ENCODE data around the gene SLC6A11.

Gene SLC6A11

DNA sequence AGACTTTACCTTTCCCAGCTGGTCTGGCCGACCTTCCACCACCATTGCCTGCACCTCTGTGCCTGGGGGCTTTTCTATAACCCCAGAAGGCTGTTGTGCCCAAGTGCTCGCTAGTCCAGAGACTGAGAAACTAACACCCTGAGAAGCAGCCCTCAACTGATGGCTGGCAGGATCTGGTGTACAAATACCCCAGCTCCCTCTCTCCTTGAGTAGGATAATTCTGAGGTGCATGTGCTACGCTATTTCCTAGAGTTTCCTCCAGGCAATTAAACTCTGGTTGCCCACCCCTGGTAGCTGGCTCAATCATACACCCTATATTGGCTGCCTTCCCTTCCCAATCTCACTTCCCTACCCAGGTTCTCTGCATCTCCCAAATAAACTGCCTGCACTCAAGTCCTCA lies 165.0 kb downstream of the SLC6A11 start:
- DNase-seq (ENCODE audit: low spot score) = no peak

- DNase-seq (ENCODE audit: low spot score) = peak; percentile 47
These were observed 165.9 kb downstream of the SLC6A11 start for GRCh38 chr3:10981961-10982360.

- DNase-seq (ENCODE audit: low spot score) = no peak
These were observed 166.8 kb downstream of the SLC6A11 start for GRCh38 chr3:10982782-10983181.

DNA sequence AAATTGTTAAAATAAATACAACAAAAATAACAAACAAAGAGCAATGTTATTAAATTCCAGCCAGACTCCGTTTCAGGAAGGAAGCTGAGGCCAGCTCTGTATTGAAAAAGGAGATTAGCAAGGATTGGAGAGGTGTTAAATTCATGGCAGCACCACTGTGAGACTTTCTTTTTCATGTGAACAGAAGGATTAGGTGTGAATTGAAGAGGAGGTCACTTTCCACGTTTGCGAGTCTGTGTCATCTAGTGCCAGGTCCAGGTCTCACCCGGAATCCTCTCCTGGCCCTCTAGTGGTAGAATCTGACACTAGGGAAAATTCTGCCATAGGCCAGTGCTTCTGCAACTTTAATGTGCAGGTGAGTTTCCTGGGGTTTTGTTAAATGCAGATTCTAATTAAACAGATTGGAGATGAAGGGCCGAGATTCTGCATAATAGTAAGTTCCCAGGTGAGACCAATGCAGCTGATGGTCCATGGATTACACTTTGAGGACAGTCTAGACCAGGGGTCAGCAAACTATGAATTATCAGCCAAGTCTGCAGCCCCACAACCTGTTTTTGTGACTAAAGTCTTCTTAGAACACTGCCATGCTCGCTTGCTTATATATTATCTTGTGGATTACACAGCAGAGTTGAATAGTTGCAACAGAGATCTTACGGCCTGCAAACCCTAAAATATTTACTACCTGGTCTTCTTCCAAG lies 167.3 kb downstream of the SLC6A11 start:
- peak; percentile 72 for DNase-seq (ENCODE audit: low spot score)

- DNase-seq (ENCODE audit: low spot score) = no peak
These were observed 168.4 kb downstream of the SLC6A11 start for GRCh38 chr3:10984371-10984896.

DNA sequence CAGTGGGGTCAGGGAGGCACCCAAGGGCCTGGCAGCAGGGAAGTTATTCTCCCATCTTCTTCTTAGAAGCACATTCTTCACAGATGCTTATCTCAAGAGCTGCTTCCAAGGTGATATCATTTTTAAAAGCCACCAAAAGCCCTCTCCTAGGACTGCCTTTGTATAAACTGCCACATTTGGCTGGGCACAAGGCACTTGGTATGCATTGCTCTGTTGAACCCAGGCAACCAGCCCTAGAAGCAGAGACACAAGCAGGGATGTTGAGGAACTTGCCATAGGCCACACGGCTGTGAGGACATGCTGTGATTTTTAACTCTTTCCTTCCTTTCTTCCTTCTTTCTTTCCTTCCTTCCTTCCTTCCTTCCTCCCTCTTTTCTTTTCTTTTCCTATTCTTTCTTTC lies 169.2 kb downstream of the SLC6A11 start:
- DNase-seq (ENCODE audit: low spot score) = no peak

DNA sequence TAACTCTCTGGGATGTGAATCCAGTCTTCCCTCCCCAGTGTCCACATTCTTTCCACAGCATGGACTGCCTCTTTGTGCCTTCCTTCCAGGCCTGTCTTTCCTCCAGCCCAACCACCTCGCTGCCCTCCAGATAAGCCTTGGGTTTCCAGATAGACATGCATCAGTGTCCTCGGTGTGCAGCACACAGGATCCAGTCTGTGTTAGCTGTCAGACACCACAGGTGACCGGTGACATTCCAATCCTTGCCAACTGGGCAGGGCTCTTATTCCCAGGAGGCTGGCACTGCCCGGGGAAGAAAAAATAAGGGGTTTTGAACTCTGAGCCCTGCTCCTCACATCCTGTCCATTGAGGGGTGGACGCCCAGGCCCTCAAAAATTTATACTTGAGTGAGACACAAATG lies 170.6 kb downstream of the SLC6A11 start:
- no peak for DNase-seq (ENCODE audit: low spot score)

- DNase-seq (ENCODE audit: low spot score) = no peak
These were observed 172.1 kb downstream of the SLC6A11 start for GRCh38 chr3:10988001-10988665.

- no peak for DNase-seq (ENCODE audit: low spot score)
These were observed 173.0 kb downstream of the SLC6A11 start for GRCh38 chr3:10988991-10989484.

Measured in hepatic stellate cell (primary cell).